HEK293 (cell line): ENCODE measurements around the gene NBPF3.
"Not testable (repeated sequence)": the region's sequence is repeated elsewhere in the genome, so short reads cannot be mapped to it uniquely, and the experiment has no call there.

Source experiments
- CTCF ChIA-PET: fragments of 350-600 bp; formaldehyde crosslinking; extraction: SDS; loops from one replicate; lab custom pipeline; 2021; ENCODE audit warnings: antibody characterized with exemption; lab: Yijun Ruan, JAX
- POLR2A ChIA-PET: fragments of 300-600 bp; formaldehyde crosslinking; extraction: SDS; loops from one replicate; lab custom pipeline; 2020; ENCODE audit warnings: antibody characterized with exemption, inconsistent platforms; lab: Yijun Ruan, JAX
- H3K27ac ChIP-seq: fragments of 200-500 bp; sonication (Bioruptor generic); 2 replicates; pipeline ENCODE4 v1.5.1; 2014; ENCODE audit warnings: low read depth, low read length, control low read depth, inconsistent platforms; ENCODE audit errors: extremely low read depth
- H3K36me3 ChIP-seq, 2 experiments: fragments of 200-500 bp in 1 of 2; sonication (Bioruptor generic) in 1 of 2; 1 replicate in 1 of 2; 2 replicates in 1 of 2; pipeline ENCODE4 v1.5.1; 2014 to 2017; ENCODE audit warnings: inconsistent platforms in 2 of 2, low read length in 2 of 2; ENCODE audit not compliant: control insufficient read depth in 2 of 2, insufficient read depth in 1 of 2
- H3K4me1 ChIP-seq: fragments of 200-500 bp; sonication (Bioruptor generic); 2 replicates; pipeline ENCODE4 v1.5.1; 2014; ENCODE audit warnings: mild to moderate bottlenecking, low read length, inconsistent platforms; ENCODE audit not compliant: control insufficient read depth, insufficient read depth
- H3K4me3 ChIP-seq: 2 replicates; pipeline ENCODE4 v1.5.1; 2011; ENCODE audit warnings: low read depth, mild to moderate bottlenecking, control low read depth, low read length, moderate library complexity
- H3K9me3 ChIP-seq: fragments of 200-500 bp; sonication (Bioruptor generic); 2 replicates; pipeline ENCODE4 v1.5.1; 2014; ENCODE audit warnings: low read depth, low read length, inconsistent platforms; ENCODE audit not compliant: control insufficient read depth, insufficient read depth
- GLI4 ChIP-seq: fragments of 450-650 bp; formaldehyde crosslinking; IDR thresholded peaks from 2 replicates; pipeline ENCODE4 v1.5.1; 2016; ENCODE audit warnings: missing biosample characterization, missing genetic modification characterization
- OVOL3 ChIP-seq: fragments of 450-650 bp; formaldehyde crosslinking; IDR thresholded peaks from 2 replicates; pipeline ENCODE4 v1.5.1; 2016; ENCODE audit warnings: missing biosample characterization, missing genetic modification characterization
- RBAK ChIP-seq: fragments of 450-650 bp; formaldehyde crosslinking; IDR thresholded peaks from 2 replicates; pipeline ENCODE4 v1.5.1; 2016; ENCODE audit warnings: missing biosample characterization, missing genetic modification characterization
- SP7 ChIP-seq: fragments of 450-650 bp; formaldehyde crosslinking; IDR thresholded peaks from 2 replicates; pipeline ENCODE4 v1.5.1; 2016; ENCODE audit warnings: missing biosample characterization, missing genetic modification characterization
- ZBTB11 ChIP-seq: fragments of 450-650 bp; formaldehyde crosslinking; conservative IDR thresholded peaks from 2 replicates; pipeline ENCODE4 v1.5.1; 2016; ENCODE audit warnings: low read depth, missing biosample characterization, missing genetic modification characterization
- ZNF132 ChIP-seq: fragments of 450-650 bp; formaldehyde crosslinking; IDR thresholded peaks from 2 replicates; pipeline ENCODE4 v1.5.1; 2017; ENCODE audit warnings: missing biosample characterization, missing genetic modification characterization, borderline replicate concordance
- ZNF23 ChIP-seq: fragments of 450-650 bp; formaldehyde crosslinking; IDR thresholded peaks from 2 replicates; pipeline ENCODE4 v1.5.1; 2016; ENCODE audit warnings: missing biosample characterization, missing genetic modification characterization, borderline replicate concordance
- ZNF416 ChIP-seq: fragments of 450-650 bp; formaldehyde crosslinking; IDR thresholded peaks from 2 replicates; pipeline ENCODE4 v1.5.1; 2016; ENCODE audit warnings: missing biosample characterization, missing genetic modification characterization
- ZNF513 ChIP-seq: fragments of 450-650 bp; IDR thresholded peaks from 2 replicates; pipeline ENCODE4 v1.5.1; 2018; ENCODE audit warnings: missing biosample characterization, missing genetic modification characterization
- ZNF660 ChIP-seq: fragments of 450-650 bp; IDR thresholded peaks from 2 replicates; pipeline ENCODE4 v1.5.1; 2018; ENCODE audit warnings: missing biosample characterization, mild to moderate bottlenecking, missing genetic modification characterization
- ZNF664 ChIP-seq: fragments of 450-650 bp; formaldehyde crosslinking; IDR thresholded peaks from 2 replicates; pipeline ENCODE4 v1.5.1; 2016; ENCODE audit warnings: missing biosample characterization, missing genetic modification characterization
- ZNF776 ChIP-seq: fragments of 450-650 bp; formaldehyde crosslinking; IDR thresholded peaks from 2 replicates; pipeline ENCODE4 v1.5.0; 2017; ENCODE audit warnings: missing biosample characterization, missing genetic modification characterization, borderline replicate concordance
- ZNF830 ChIP-seq: fragments of 450-650 bp; IDR thresholded peaks from 2 replicates; pipeline ENCODE4 v1.5.0; 2018; ENCODE audit warnings: missing biosample characterization, missing genetic modification characterization, low read depth, mild to moderate bottlenecking, moderate library complexity
- ZSCAN5A ChIP-seq: fragments of 450-650 bp; formaldehyde crosslinking; IDR thresholded peaks from 2 replicates; pipeline ENCODE4 v1.5.1; 2016; ENCODE audit warnings: missing biosample characterization, missing genetic modification characterization
- TF ChIP-seq, protein P1 (sequence below): fragments of 450-650 bp; formaldehyde crosslinking; IDR thresholded peaks from 2 replicates; pipeline ENCODE4 v1.5.1; 2017; ENCODE audit warnings: missing biosample characterization, missing genetic modification characterization
- TF ChIP-seq, protein P2 (sequence below): fragments of 450-650 bp; formaldehyde crosslinking; IDR thresholded peaks from 2 replicates; pipeline ENCODE4 v1.5.1; 2016; ENCODE audit warnings: missing biosample characterization, missing genetic modification characterization, borderline replicate concordance

The NBPF3 gene

DNA sequence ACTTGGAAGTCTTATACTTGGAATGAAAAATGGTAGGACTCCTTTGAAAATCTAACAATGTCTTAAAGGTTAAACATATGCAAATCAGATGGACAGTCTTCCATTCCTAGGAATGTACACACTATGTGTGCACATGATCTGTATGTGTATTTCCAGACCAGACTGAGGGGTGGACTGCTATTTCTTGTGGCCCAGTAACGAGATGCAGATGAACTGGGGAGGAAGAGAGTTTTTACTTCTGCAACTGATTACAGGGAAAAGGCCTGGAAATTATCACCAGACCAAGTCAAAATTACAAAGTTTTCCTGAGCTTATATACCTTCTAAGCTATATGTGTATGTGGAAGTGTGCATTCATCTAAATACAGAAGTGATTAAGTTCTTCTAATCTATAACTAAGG, 17.7 kb downstream of the NBPF3 start (continued):
- TF ChIP-seq ZSCAN5A (no peak), ZNF23 (tag by site-specific recombination) (no peak), GLI4 (no peak), SP7 (tag by site-specific recombination) (no peak)

DNA sequence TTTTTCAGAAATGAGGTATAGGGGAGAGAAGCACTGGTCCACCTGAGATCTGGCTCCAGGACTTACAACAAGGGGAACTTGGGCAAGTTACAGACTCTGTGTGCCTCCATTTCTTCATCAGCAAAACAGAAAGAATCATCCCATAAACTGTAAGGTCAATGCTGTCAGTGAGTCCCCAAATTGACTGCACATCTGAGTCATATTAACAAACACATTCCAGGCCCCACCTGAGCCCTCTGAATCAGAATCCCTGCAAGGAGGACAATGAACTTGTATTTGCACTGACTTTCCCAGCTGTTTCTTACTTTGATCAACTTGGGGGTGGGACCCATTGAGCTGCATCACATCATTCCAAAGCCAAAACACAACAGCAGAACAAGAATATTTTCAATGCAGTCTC, 25.2 kb downstream of the NBPF3 start:
- CTCF ChIA-PET, H3K4me1 ChIP-seq, H3K9me3 ChIP-seq, H3K27ac ChIP-seq, H3K4me3 ChIP-seq, POLR2A ChIA-PET: not testable (repeated sequence)
- H3K36me3 ChIP-seq: peaks cover 0 to 15% of the 10 kb centered on the region in 2 experiments; a peak in 1 of 3 replicates

GRCh38 chr1:21467946-21468345, 28.0 kb downstream of the NBPF3 start:
- H3K9me3 ChIP-seq, H3K27ac ChIP-seq, H3K4me3 ChIP-seq, H3K4me1 ChIP-seq, POLR2A ChIA-PET: not testable (repeated sequence)
- H3K36me3 ChIP-seq: peaks cover 0 to 42% of the 10 kb centered on the region in 2 experiments; a peak in 1 of 3 replicates
- CTCF ChIA-PET: interaction anchor here (0.6 to 1.6 kb wide), 2 partner anchors 9 to 98 kb away, joined by 3 to 4 read pairs; no protein-coding TSS in a partner anchor

GRCh38 chr1:21468599-21468998, 28.7 kb downstream of the NBPF3 start:
- H3K4me1 ChIP-seq: no peaks in the 10 kb centered on the region
- no peaks in the 10 kb centered on the region for H3K9me3 ChIP-seq
- H3K36me3 ChIP-seq: peaks cover 0 to 48% of the 10 kb centered on the region in 2 experiments; a peak in 1 of 3 replicates
- H3K27ac ChIP-seq: no peak overlapping the region
- POLR2A ChIA-PET: no interaction called here
- no peak overlapping the region for H3K4me3 ChIP-seq
- CTCF ChIA-PET: interaction anchor here (0.6 to 1.6 kb wide), 4 partner anchors 9 to 411 kb away, joined by 3 to 4 read pairs (median 4); no protein-coding TSS in a partner anchor
- TF ChIP-seq ZNF830 (tag by site-specific recombination): no peak
- no peak for TF ChIP-seq OVOL3 (tag by site-specific recombination)
- TF ChIP-seq, protein P1, sequence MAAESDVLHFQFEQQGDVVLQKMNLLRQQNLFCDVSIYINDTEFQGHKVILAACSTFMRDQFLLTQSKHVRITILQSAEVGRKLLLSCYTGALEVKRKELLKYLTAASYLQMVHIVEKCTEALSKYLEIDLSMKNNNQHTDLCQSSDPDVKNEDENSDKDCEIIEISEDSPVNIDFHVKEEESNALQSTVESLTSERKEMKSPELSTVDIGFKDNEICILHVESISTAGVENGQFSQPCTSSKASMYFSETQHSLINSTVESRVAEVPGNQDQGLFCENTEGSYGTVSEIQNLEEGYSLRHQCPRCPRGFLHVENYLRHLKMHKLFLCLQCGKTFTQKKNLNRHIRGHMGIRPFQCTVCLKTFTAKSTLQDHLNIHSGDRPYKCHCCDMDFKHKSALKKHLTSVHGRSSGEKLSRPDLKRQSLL (tag by site-specific recombination): no peak
- TF ChIP-seq ZNF513 (tag by site-specific recombination): no peak
- no peak for TF ChIP-seq ZNF664 (tag by site-specific recombination)
- TF ChIP-seq ZBTB11 (tag by site-specific recombination): no peak
- TF ChIP-seq ZNF416 (tag by site-specific recombination): no peak
- TF ChIP-seq ZNF776 (tag by site-specific recombination): no peak
- TF ChIP-seq ZNF660: no peak
- no peak for TF ChIP-seq ZNF132 (tag by site-specific recombination)
- TF ChIP-seq RBAK (tag by site-specific recombination): no peak
- TF ChIP-seq, protein P2, sequence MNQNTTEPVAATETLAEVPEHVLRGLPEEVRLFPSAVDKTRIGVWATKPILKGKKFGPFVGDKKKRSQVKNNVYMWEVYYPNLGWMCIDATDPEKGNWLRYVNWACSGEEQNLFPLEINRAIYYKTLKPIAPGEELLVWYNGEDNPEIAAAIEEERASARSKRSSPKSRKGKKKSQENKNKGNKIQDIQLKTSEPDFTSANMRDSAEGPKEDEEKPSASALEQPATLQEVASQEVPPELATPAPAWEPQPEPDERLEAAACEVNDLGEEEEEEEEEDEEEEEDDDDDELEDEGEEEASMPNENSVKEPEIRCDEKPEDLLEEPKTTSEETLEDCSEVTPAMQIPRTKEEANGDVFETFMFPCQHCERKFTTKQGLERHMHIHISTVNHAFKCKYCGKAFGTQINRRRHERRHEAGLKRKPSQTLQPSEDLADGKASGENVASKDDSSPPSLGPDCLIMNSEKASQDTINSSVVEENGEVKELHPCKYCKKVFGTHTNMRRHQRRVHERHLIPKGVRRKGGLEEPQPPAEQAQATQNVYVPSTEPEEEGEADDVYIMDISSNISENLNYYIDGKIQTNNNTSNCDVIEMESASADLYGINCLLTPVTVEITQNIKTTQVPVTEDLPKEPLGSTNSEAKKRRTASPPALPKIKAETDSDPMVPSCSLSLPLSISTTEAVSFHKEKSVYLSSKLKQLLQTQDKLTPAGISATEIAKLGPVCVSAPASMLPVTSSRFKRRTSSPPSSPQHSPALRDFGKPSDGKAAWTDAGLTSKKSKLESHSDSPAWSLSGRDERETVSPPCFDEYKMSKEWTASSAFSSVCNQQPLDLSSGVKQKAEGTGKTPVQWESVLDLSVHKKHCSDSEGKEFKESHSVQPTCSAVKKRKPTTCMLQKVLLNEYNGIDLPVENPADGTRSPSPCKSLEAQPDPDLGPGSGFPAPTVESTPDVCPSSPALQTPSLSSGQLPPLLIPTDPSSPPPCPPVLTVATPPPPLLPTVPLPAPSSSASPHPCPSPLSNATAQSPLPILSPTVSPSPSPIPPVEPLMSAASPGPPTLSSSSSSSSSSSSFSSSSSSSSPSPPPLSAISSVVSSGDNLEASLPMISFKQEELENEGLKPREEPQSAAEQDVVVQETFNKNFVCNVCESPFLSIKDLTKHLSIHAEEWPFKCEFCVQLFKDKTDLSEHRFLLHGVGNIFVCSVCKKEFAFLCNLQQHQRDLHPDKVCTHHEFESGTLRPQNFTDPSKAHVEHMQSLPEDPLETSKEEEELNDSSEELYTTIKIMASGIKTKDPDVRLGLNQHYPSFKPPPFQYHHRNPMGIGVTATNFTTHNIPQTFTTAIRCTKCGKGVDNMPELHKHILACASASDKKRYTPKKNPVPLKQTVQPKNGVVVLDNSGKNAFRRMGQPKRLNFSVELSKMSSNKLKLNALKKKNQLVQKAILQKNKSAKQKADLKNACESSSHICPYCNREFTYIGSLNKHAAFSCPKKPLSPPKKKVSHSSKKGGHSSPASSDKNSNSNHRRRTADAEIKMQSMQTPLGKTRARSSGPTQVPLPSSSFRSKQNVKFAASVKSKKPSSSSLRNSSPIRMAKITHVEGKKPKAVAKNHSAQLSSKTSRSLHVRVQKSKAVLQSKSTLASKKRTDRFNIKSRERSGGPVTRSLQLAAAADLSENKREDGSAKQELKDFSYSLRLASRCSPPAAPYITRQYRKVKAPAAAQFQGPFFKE (tag by site-specific recombination): no peak
